Endothelial cell of umbilical vein (primary cell): ENCODE results near the gene TEC. TPM values are rescaled to one million over a fixed set of nuclear protein-coding genes. Genes with fewer than 3 reads are reported as not detected.

ENCODE experiments used
- BruUV-seq: library from RNA; stranded (reverse); fragments of 400-500 nt; replicated peaks from 2 replicates; lab custom pipeline; 2021; lab: Mats Ljungman, UMichigan
- CTCF ChIA-PET: fragments of 300-600, 350-600 bp; sonication (Branson Sonifier 250); formaldehyde crosslinking; loops from one replicate; lab custom pipeline; 2021; ENCODE audit warnings: antibody characterized with exemption, inconsistent platforms; lab: Charles Lee
- POLR2A ChIA-PET: fragments of 300-600, 350-600 bp; sonication (Branson Sonifier 250); formaldehyde crosslinking; loops from one replicate; lab custom pipeline; 2021; ENCODE audit warnings: antibody characterized with exemption, inconsistent platforms; lab: Charles Lee
- DNase-seq: peaks from one replicate; pipeline ENCODE4 v3.0.0-alpha.2; 2011; ENCODE audit warnings: low read depth, low spot score
- FAIRE-seq: peaks from 2 replicates; lab custom pipeline; 2011; peaks lifted over from hg19 to GRCh38; lab: Jason Lieb, UNC
- H2AFZ ChIP-seq: 2 replicates; pipeline ENCODE4 v1.6.0; 2012; ENCODE audit warnings: low read depth, low read length, control low read depth, inconsistent platforms
- H3K27ac ChIP-seq: 2 replicates; pipeline ENCODE4 v1.5.1; 2011; ENCODE audit warnings: low read depth, mild to moderate bottlenecking, control low read depth, low read length, moderate library complexity; ENCODE audit not compliant: insufficient read depth
- H3K27me3 ChIP-seq, 2 experiments: 2 replicates each; pipeline versions ENCODE4 v1.6.0 to v1.6.1; 2011; ENCODE audit warnings: low read length in 2 of 2, mixed read lengths in 1 of 2; ENCODE audit not compliant: control insufficient read depth in 2 of 2, insufficient read depth in 2 of 2
- H3K36me3 ChIP-seq, 2 experiments: 2 replicates in 1 of 2; 3 replicates in 1 of 2; pipeline ENCODE4 v1.5.1; 2011; ENCODE audit warnings: low read length in 2 of 2, mild to moderate bottlenecking in 1 of 2, moderate library complexity in 1 of 2; ENCODE audit not compliant: control insufficient read depth in 2 of 2, insufficient read depth in 2 of 2; ENCODE audit errors: extremely low read depth in 1 of 2
- H3K4me1 ChIP-seq: 3 replicates; pipeline ENCODE4 v1.5.1; 2011; ENCODE audit warnings: mild to moderate bottlenecking, low read length; ENCODE audit not compliant: control insufficient read depth, insufficient read depth; ENCODE audit errors: extremely low read depth
- H3K4me2 ChIP-seq: 2 replicates; pipeline ENCODE4 v1.6.1; 2011; ENCODE audit warnings: low read length, control low read depth, mixed read lengths; ENCODE audit not compliant: insufficient read depth
- H3K4me3 ChIP-seq, 3 experiments: fragments of 200-600 bp in 1 of 3; sonication (generic), shearing (Covaris generic) in 1 of 3; replicated peaks in 1 of 3; 2 replicates each; pipeline ENCODE4 v1.5.1; 2011 to 2016; ENCODE audit warnings: control low read depth in 3 of 3, low read length in 3 of 3, mild to moderate bottlenecking in 2 of 3, inconsistent platforms in 1 of 3, low read depth in 1 of 3, moderate library complexity in 1 of 3; ENCODE audit not compliant: insufficient read depth in 1 of 3
- H3K79me2 ChIP-seq: 2 replicates; pipeline ENCODE4 v1.6.0; 2012; ENCODE audit warnings: low read length, inconsistent platforms; ENCODE audit not compliant: control insufficient read depth, insufficient read depth
- H3K9ac ChIP-seq: replicated peaks from 2 replicates; pipeline ENCODE3; 2011; ENCODE audit warnings: low read length, control low read depth; ENCODE audit not compliant: insufficient read depth; ENCODE audit errors: extremely low read depth
- H3K9me1 ChIP-seq: replicated peaks from 3 replicates; pipeline ENCODE4 v1.6.0; 2011; ENCODE audit warnings: mild to moderate bottlenecking, low read length; ENCODE audit not compliant: control insufficient read depth, insufficient read depth; ENCODE audit errors: extremely low read depth
- H3K9me3 ChIP-seq: replicated peaks from 2 replicates; pipeline ENCODE4 v1.5.1; 2012; ENCODE audit warnings: low read length, inconsistent platforms; ENCODE audit not compliant: control insufficient read depth, insufficient read depth
- H4K20me1 ChIP-seq: replicated peaks from 2 replicates; pipeline ENCODE3; 2011; ENCODE audit warnings: mild to moderate bottlenecking, low read length; ENCODE audit not compliant: control insufficient read depth, insufficient read depth; ENCODE audit errors: extremely low read depth
- EZH2 ChIP-seq: IDR thresholded peaks from 2 replicates; pipeline ENCODE4 v1.6.1; 2012; ENCODE audit warnings: borderline replicate concordance, low read depth, mild to moderate bottlenecking, moderate library complexity, low read length, inconsistent platforms; ENCODE audit not compliant: severe bottlenecking
- FOS ChIP-seq: IDR thresholded peaks from 2 replicates; pipeline ENCODE4 v1.6.1; 2011; ENCODE audit warnings: mild to moderate bottlenecking, low read length, moderate library complexity, borderline replicate concordance; ENCODE audit not compliant: insufficient read depth
- GATA2 ChIP-seq: IDR thresholded peaks from 2 replicates; pipeline ENCODE4 v1.7.0; 2011; ENCODE audit warnings: low read depth, mild to moderate bottlenecking, moderate library complexity, mixed read lengths, low read length; ENCODE audit not compliant: insufficient read length, insufficient read depth
- JUN ChIP-seq: IDR thresholded peaks from 2 replicates; pipeline ENCODE4 v1.6.1; 2011; ENCODE audit warnings: borderline replicate concordance, low read depth; ENCODE audit not compliant: insufficient read length, insufficient read depth
- MYC ChIP-seq: IDR thresholded peaks from one replicate; pipeline ENCODE4 v1.6.1; 2011; ENCODE audit warnings: mild to moderate bottlenecking, low read depth, low read length
- POLR2A ChIP-seq: IDR thresholded peaks from 2 replicates; pipeline ENCODE4 v1.6.1; 2012; ENCODE audit warnings: low read depth, mild to moderate bottlenecking, control low read depth, low read length
- POLR2AphosphoS5 ChIP-seq: IDR thresholded peaks from 2 replicates; pipeline ENCODE4 v1.6.1; 2012; ENCODE audit warnings: low read depth, mild to moderate bottlenecking, control low read depth, low read length, moderate library complexity; ENCODE audit not compliant: insufficient read depth
- dilution Hi-C: fragments of 300-500 bp; cut with MboI; formaldehyde crosslinking; loops from one replicate; pipeline ENCODE4 v1.15.0; 2019; ENCODE audit warnings: low sequenced_read_pairs; ENCODE audit not compliant: extremely low pct_ligation_motif_present
- intact Hi-C: fragments of 100-400 bp; cut with micrococcal nuclease; formaldehyde crosslinking; loops from one replicate; pipeline ENCODE4 v1.10.0; 2022
- polyA plus RNA-seq, 4 experiments: library from polyadenylated mRNA; depleted of rRNA in 3 of 4; stranded (reverse) in 3 of 4; unstranded in 1 of 4; fragments of >200 nt; gene quantifications; 2 replicates each; pipeline versions ENCODE4 v1.2.1 to v1.2.3, GENCODE V29; 2011 to 2012; ENCODE audit warnings: missing spikeins in 1 of 4
- total RNA-seq: library from RNA; stranded (reverse); gene quantifications from 2 replicates; pipeline ENCODE4 v1.2.3, GENCODE V29; 2021
- TF ChIP-seq, protein P1 (sequence below), 2 donors: IDR thresholded peaks; 1 replicate in 1 of 2; 2 replicates in 1 of 2; pipeline ENCODE4 v1.5.1; 2011; ENCODE audit warnings: low read length in 2 of 2, mild to moderate bottlenecking in 2 of 2, moderate library complexity in 2 of 2, control low read depth in 1 of 2, inconsistent platforms in 1 of 2, low read depth in 1 of 2; ENCODE audit not compliant: insufficient read depth in 1 of 2; ENCODE audit errors: extremely low read depth in 1 of 2
- TF ChIP-seq, protein P2 (sequence below): IDR thresholded peaks from 2 replicates; pipeline ENCODE4 v1.6.1; 2011; ENCODE audit not compliant: insufficient read depth, insufficient read length

TEC gene
- total and polyA plus RNA-seq, 2 donors (not counting 3 experiments of a cell fraction or from before 2014, with no cell fraction given), result 0.08 to 0.86 TPM

DNA sequence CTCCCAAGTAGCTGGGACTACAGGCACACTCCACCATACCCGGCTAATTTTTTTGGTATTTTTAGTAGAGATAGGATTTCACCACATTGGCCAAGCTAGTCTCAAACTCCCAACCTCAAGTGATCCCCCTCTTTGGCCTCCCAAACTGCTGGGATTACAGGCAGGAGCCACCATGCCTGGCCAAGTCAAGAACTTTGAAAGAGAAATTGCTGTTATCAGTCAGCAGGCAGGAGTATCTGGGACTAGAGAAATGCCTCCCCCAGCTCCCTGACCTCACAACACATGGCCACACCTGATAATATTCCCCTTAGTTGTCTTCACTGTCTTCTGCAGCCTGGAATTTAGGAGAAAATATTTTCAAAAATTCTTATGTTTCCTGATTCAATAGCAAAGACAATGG, 143.0 kb downstream of the TEC start:
- H3K27ac ChIP-seq, result no peak overlapping the region
- POLR2A ChIA-PET, result no interaction called here
- H3K79me2 ChIP-seq, result no peaks in the 10 kb centered on the region
- H3K36me3 ChIP-seq, result no peaks in the 10 kb centered on the region
- H3K27me3 ChIP-seq, result no peaks in the 10 kb centered on the region
- dilution Hi-C loops, result no loop called here
- no peak overlapping the region for H3K4me3 ChIP-seq
- DNase-seq, result no peak
- peaks cover 19% of the 10 kb centered on the region for H3K4me1 ChIP-seq
- H2AFZ ChIP-seq, result no peak overlapping the region
- H3K9me3 ChIP-seq, result no peaks in the 10 kb centered on the region
- FAIRE-seq, result no peak
- H3K4me2 ChIP-seq, result no peak overlapping the region
- no peaks in the 10 kb centered on the region for H4K20me1 ChIP-seq
- no peak overlapping the region for H3K9ac ChIP-seq
- BruUV-seq, result no TSS peak
- TF ChIP-seq EZH2, result no peak
- TF ChIP-seq POLR2AphosphoS5, result no peak
- intact Hi-C loops, result loop anchor here (1.0 to 2.0 kb wide), 2 partner anchors 148 to 164 kb away; no protein-coding TSS in a partner anchor
- no peaks in the 10 kb centered on the region for H3K9me1 ChIP-seq
- CTCF ChIA-PET, result interaction anchor here (1.8 to 4.1 kb wide), 5 partner anchors 8 to 212 kb away, joined by 6 to 58 read pairs (median 10); partner anchors contain the start of gene NFXL1

DNA sequence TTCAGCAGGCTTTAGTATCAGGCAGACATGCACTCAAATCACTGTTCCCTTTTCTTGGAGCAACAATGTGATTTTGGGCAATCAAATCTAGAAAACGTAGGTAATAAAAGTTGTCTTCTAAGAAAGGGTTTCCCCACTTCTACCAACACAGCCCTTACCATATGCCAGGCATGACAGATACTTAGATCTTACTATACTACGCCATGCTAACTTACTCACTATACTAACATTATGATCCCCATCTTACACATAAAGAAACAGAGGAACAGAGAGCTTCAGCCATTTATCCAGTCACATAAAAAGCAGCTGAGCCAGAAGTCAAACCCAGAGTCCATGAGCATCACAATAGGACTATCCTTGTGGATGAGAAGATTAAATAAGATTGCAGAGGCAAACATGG, 144.8 kb downstream of the TEC start:
- H3K9me1 ChIP-seq, result no peaks in the 10 kb centered on the region
- FAIRE-seq, result no peak
- H4K20me1 ChIP-seq, result no peaks in the 10 kb centered on the region
- H3K4me1 ChIP-seq, result peaks cover 19% of the 10 kb centered on the region
- H3K36me3 ChIP-seq, result no peaks in the 10 kb centered on the region
- TF ChIP-seq FOS (no peak), MYC (no peak), GATA2 (no peak), EZH2 (no peak), POLR2A (no peak), JUN (no peak), POLR2AphosphoS5 (no peak)
- TF ChIP-seq, protein P1, sequence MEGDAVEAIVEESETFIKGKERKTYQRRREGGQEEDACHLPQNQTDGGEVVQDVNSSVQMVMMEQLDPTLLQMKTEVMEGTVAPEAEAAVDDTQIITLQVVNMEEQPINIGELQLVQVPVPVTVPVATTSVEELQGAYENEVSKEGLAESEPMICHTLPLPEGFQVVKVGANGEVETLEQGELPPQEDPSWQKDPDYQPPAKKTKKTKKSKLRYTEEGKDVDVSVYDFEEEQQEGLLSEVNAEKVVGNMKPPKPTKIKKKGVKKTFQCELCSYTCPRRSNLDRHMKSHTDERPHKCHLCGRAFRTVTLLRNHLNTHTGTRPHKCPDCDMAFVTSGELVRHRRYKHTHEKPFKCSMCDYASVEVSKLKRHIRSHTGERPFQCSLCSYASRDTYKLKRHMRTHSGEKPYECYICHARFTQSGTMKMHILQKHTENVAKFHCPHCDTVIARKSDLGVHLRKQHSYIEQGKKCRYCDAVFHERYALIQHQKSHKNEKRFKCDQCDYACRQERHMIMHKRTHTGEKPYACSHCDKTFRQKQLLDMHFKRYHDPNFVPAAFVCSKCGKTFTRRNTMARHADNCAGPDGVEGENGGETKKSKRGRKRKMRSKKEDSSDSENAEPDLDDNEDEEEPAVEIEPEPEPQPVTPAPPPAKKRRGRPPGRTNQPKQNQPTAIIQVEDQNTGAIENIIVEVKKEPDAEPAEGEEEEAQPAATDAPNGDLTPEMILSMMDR (IDR thresholded peaks at IDR 0.05; ENCODE audit: extremely low read depth in 1 of 2, insufficient read depth in 1 of 2, low read depth in 1 of 2, low read length in 2 of 2), result no peak
- TF ChIP-seq, protein P2, sequence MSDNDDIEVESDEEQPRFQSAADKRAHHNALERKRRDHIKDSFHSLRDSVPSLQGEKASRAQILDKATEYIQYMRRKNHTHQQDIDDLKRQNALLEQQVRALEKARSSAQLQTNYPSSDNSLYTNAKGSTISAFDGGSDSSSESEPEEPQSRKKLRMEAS, result no peak
- ChIA-PET POLR2A (no interaction called here), CTCF (interaction anchor here (0.9 to 1.7 kb wide), 2 partner anchors 10 to 15 kb away, joined by 3 to 5 read pairs; no protein-coding TSS in a partner anchor)
- H3K4me2 ChIP-seq, result no peak overlapping the region
- BruUV-seq, result no TSS peak
- dilution Hi-C loops, result no loop called here
- no peak overlapping the region for H3K4me3 ChIP-seq
- DNase-seq, result no peak
- H3K9ac ChIP-seq, result no peak overlapping the region
- H3K9me3 ChIP-seq, result no peaks in the 10 kb centered on the region
- intact Hi-C loops, result no loop called here
- no peak overlapping the region for H2AFZ ChIP-seq
- H3K27ac ChIP-seq, result no peak overlapping the region
- no peaks in the 10 kb centered on the region for H3K27me3 ChIP-seq
- no peaks in the 10 kb centered on the region for H3K79me2 ChIP-seq
